ENCODE measurements around the gene YWHAH.

- TF ChIP-seq, protein P1, sequence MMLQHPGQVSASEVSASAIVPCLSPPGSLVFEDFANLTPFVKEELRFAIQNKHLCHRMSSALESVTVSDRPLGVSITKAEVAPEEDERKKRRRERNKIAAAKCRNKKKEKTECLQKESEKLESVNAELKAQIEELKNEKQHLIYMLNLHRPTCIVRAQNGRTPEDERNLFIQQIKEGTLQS (IDR thresholded peaks at IDR 0.05; ENCODE audit: insufficient read depth, low read depth, low read length) = no peak
- TF ChIP-seq EZH2 (IDR thresholded peaks at IDR 0.05; ENCODE audit: low read depth, low read length, severe bottlenecking) (no peak), SIN3A (conservative IDR thresholded peaks at IDR 0.05 in 1 of 2, IDR thresholded peaks at IDR 0.05 in 1 of 2; ENCODE audit: low read depth in 1 of 2, low read length in 2 of 2) (no peak), CTCF (IDR thresholded peaks at IDR 0.05; ENCODE audit: control extremely low read depth in 1 of 3, insufficient read depth in 1 of 3, low read depth in 1 of 3, low read length in 3 of 3) (no peak), TAF1 (IDR thresholded peaks at IDR 0.05; ENCODE audit: low read depth, low read length) (no peak), POLR2A (IDR thresholded peaks at IDR 0.05; ENCODE audit: control extremely low read depth in 1 of 2, low read depth in 2 of 2, low read length in 2 of 2) (no peak), BACH1 (IDR thresholded peaks at IDR 0.05; ENCODE audit: low read length) (no peak)
Measured at GRCh38 chr22:32000181-32000580, 55.8 kb downstream of the YWHAH start.

Data from H1 (cell line).